GM23338 (cell line): ENCODE results near the gene ST8SIA6. TPM values are rescaled to one million over a fixed set of nuclear protein-coding genes. Genes with fewer than 3 reads are reported as not detected.

Experiments used
- ATAC-seq: fragments of 200-7000 bp; cut with Tn5 transposase; 3 replicates; pipeline ENCODE4 v1.9.1; 2020
- DNase-seq: peaks from one replicate; pipeline ENCODE4 v3.0.0-alpha.2; 2015; ENCODE audit warnings: low spot score
- H2AFZ ChIP-seq: fragments of 200-600 bp; sonication (generic); 2 replicates; pipeline ENCODE4 v1.8.0; 2016; ENCODE audit warnings: antibody characterized with exemption, mild to moderate bottlenecking, moderate library complexity
- H3F3A ChIP-seq: fragments of 200-600 bp; sonication (generic); replicated peaks from 2 replicates; pipeline ENCODE4 v1.8.0; 2017; ENCODE audit warnings: antibody characterized with exemption, mixed run types, low read depth
- H3K27ac ChIP-seq: fragments of 200-600 bp; sonication (generic); 2 replicates; pipeline ENCODE4 v1.6.1; 2016; ENCODE audit warnings: low read depth
- H3K27me3 ChIP-seq: fragments of 200-600 bp; sonication (generic); 2 replicates; pipeline ENCODE4 v1.8.0; 2016; ENCODE audit warnings: mild to moderate bottlenecking, mixed run types, moderate library complexity; ENCODE audit not compliant: insufficient read depth
- H3K36me3 ChIP-seq: fragments of 200-600 bp; sonication (generic); 2 replicates; pipeline ENCODE4 v1.8.0; 2016; ENCODE audit warnings: mild to moderate bottlenecking; ENCODE audit not compliant: insufficient read depth
- H3K4me1 ChIP-seq: fragments of 200-600 bp; sonication (generic); 2 replicates; pipeline ENCODE4 v1.8.0; 2016; ENCODE audit warnings: mild to moderate bottlenecking, moderate library complexity; ENCODE audit not compliant: insufficient read depth
- H3K4me2 ChIP-seq: fragments of 200-600 bp; sonication (generic); 2 replicates; pipeline ENCODE4 v1.7.1; 2017; ENCODE audit warnings: mixed run types
- H3K4me3 ChIP-seq: fragments of 200-600 bp; sonication (generic); 2 replicates; pipeline ENCODE4 v1.6.1; 2016; ENCODE audit warnings: mixed run types
- H3K79me2 ChIP-seq: fragments of 200-600 bp; sonication (generic); replicated peaks from 2 replicates; pipeline ENCODE4 v1.8.0; 2017; ENCODE audit warnings: mild to moderate bottlenecking; ENCODE audit not compliant: insufficient read depth
- H3K9me2 ChIP-seq: fragments of 200-600 bp; sonication (generic); 2 replicates; pipeline ENCODE4 v1.8.0; 2017; ENCODE audit not compliant: insufficient read depth
- H4K20me1 ChIP-seq: fragments of 200-600 bp; sonication (generic); replicated peaks from 2 replicates; pipeline ENCODE4 v1.8.0; 2017; ENCODE audit warnings: mild to moderate bottlenecking; ENCODE audit not compliant: insufficient read depth
- H3K27ac Mint-ChIP-seq: 2 replicates; pipeline ENCODE4 v1.8.0; 2020; ENCODE audit warnings: inconsistent platforms, mild to moderate bottlenecking, moderate library complexity, mixed read lengths
- H3K27me3 Mint-ChIP-seq: 3 replicates; pipeline ENCODE4 v1.8.0; 2022; ENCODE audit warnings: low read depth, mild to moderate bottlenecking, moderate library complexity, mixed read lengths, inconsistent platforms; ENCODE audit not compliant: insufficient read depth, poor library complexity
- H3K36me3 Mint-ChIP-seq: 3 replicates; pipeline ENCODE4 v1.8.0; 2021; ENCODE audit warnings: low read depth, mild to moderate bottlenecking, inconsistent platforms, moderate library complexity, mixed read lengths
- H3K4me1 Mint-ChIP-seq: 3 replicates; pipeline ENCODE4 v1.8.0; 2020; ENCODE audit warnings: mild to moderate bottlenecking, inconsistent platforms, mixed read lengths
- H3K4me3 Mint-ChIP-seq: 3 replicates; pipeline ENCODE4 v1.8.0; 2021; ENCODE audit warnings: moderate library complexity, mild to moderate bottlenecking, inconsistent platforms, mixed read lengths
- H3K9me3 Mint-ChIP-seq: 3 replicates; pipeline ENCODE4 v1.8.0; 2020; ENCODE audit warnings: moderate library complexity, mild to moderate bottlenecking, inconsistent platforms, mixed read lengths
- CREB1 ChIP-seq: fragments of 250-450 bp; sonication (Bioruptor Pico); IDR thresholded peaks from 2 replicates; pipeline ENCODE4 v1.5.0; 2020; ENCODE audit warnings: low read depth, mild to moderate bottlenecking, moderate library complexity
- EZH2phosphoT487 ChIP-seq: fragments of 200-600 bp; sonication (generic); IDR thresholded peaks from one replicate; pipeline ENCODE4 v1.8.1; 2018; ENCODE audit warnings: antibody characterized with exemption; ENCODE audit not compliant: unreplicated experiment
- JUNB ChIP-seq: IDR thresholded peaks from one replicate; pipeline ENCODE4 v1.6.1; 2016; ENCODE audit warnings: antibody characterized with exemption; ENCODE audit not compliant: unreplicated experiment
- NANOG ChIP-seq: IDR thresholded peaks from 2 replicates; pipeline ENCODE4 v1.6.1; 2016; ENCODE audit warnings: antibody characterized with exemption, borderline replicate concordance
- POLR2AphosphoS5 ChIP-seq: IDR thresholded peaks from 2 replicates; pipeline ENCODE4 v1.6.1; 2016; ENCODE audit warnings: antibody characterized with exemption, low read depth
- STAT1 ChIP-seq: IDR thresholded peaks from one replicate; pipeline ENCODE4 v1.6.1; 2016; ENCODE audit warnings: antibody characterized with exemption; ENCODE audit not compliant: unreplicated experiment
- ZNF114 ChIP-seq: fragments of 250-450 bp; sonication (Bioruptor Pico); IDR thresholded peaks from 2 replicates; pipeline ENCODE4 v1.5.0; 2020; ENCODE audit warnings: mild to moderate bottlenecking, moderate library complexity
- ZNF331 ChIP-seq: fragments of 250-450 bp; sonication (Bioruptor Pico); IDR thresholded peaks from 2 replicates; pipeline ENCODE4 v1.5.0; 2020; ENCODE audit warnings: low read depth, mild to moderate bottlenecking, moderate library complexity
- polyA plus RNA-seq: library from polyadenylated mRNA; unstranded; fragments of >200 nt; fragmentation: Nextera tagmentation; extraction: Ambion mirVana; gene quantifications from 2 replicates; pipeline ENCODE4 v1.2.1, GENCODE V29; 2016
- total RNA-seq: library from RNA; depleted of rRNA; stranded (reverse); fragments of >200 nt; shearing (Covaris generic); gene quantifications from 2 replicates; pipeline ENCODE4 v1.2.3, GENCODE V29; 2014
- TF ChIP-seq, protein P1 (sequence below): fragments of 250-450 bp; sonication (Bioruptor Pico); IDR thresholded peaks from 2 replicates; pipeline ENCODE4 v1.5.0; 2020; ENCODE audit warnings: mild to moderate bottlenecking, moderate library complexity
- TF ChIP-seq, protein P2 (sequence below): IDR thresholded peaks from one replicate; pipeline ENCODE4 v1.6.1; 2018; ENCODE audit warnings: antibody characterized with exemption; ENCODE audit not compliant: unreplicated experiment
- TF ChIP-seq, protein P3 (sequence below): IDR thresholded peaks from 2 replicates; pipeline ENCODE4 v1.6.1; 2016; ENCODE audit warnings: antibody characterized with exemption

The ST8SIA6 gene
- total and polyA plus RNA-seq, 2 experiments from 2014 or later: 1.6 to 2.3 TPM

DNA sequence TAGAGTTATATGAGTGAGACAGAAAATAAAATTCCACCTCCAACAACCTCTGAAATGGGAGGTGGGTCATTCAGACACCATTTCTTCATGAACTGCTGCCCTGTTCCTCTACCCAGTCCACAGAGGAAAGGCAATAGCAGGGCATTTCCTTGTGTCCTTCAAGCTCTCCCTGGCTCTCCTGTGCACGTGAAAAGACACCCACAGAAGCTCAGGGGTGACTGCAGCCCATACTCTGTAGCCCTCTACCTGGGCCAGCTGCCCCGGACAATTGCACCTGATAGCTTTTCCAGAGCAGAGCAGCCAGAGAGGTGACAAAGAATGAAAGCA lies 10.0 kb downstream of the ST8SIA6 start:
- Histone ChIP-seq H3F3A (no peaks in the 10 kb centered on the region), H3K9me2 (no peaks in the 10 kb centered on the region), H4K20me1 (no peaks in the 10 kb centered on the region), H3K4me2 (no peak overlapping the region), H3K27me3 (no peaks in the 10 kb centered on the region), H3K27ac (no peak overlapping the region), H3K36me3 (peaks cover 3% of the 10 kb centered on the region; the same call in 1 of the 2 replicates), H3K4me1 (peaks cover 7% of the 10 kb centered on the region; the same call in 1 of the 2 replicates), H3K4me3 (no peak overlapping the region), H2AFZ (no peak overlapping the region), H3K79me2 (no peaks in the 10 kb centered on the region)
- Mint-ChIP-seq H3K27me3 (no peaks in the 10 kb centered on the region), H3K4me3 (no peak overlapping the region), H3K9me3 (peaks cover 12% of the 10 kb centered on the region), H3K4me1 (peaks cover 13% of the 10 kb centered on the region; the same call in 2 of the 3 replicates), H3K36me3 (peaks cover 15% of the 10 kb centered on the region), H3K27ac (no peak overlapping the region)
- DNase-seq (no peak), ATAC-seq (no peak)
- TF ChIP-seq CREB1 (CRISPR knock-in tag) (no peak), POLR2AphosphoS5 (no peak), ZNF331 (no peak), EZH2phosphoT487 (no peak), JUNB (no peak), NANOG (no peak), STAT1 (no peak), ZNF114 (no peak)
- TF ChIP-seq, protein P1, sequence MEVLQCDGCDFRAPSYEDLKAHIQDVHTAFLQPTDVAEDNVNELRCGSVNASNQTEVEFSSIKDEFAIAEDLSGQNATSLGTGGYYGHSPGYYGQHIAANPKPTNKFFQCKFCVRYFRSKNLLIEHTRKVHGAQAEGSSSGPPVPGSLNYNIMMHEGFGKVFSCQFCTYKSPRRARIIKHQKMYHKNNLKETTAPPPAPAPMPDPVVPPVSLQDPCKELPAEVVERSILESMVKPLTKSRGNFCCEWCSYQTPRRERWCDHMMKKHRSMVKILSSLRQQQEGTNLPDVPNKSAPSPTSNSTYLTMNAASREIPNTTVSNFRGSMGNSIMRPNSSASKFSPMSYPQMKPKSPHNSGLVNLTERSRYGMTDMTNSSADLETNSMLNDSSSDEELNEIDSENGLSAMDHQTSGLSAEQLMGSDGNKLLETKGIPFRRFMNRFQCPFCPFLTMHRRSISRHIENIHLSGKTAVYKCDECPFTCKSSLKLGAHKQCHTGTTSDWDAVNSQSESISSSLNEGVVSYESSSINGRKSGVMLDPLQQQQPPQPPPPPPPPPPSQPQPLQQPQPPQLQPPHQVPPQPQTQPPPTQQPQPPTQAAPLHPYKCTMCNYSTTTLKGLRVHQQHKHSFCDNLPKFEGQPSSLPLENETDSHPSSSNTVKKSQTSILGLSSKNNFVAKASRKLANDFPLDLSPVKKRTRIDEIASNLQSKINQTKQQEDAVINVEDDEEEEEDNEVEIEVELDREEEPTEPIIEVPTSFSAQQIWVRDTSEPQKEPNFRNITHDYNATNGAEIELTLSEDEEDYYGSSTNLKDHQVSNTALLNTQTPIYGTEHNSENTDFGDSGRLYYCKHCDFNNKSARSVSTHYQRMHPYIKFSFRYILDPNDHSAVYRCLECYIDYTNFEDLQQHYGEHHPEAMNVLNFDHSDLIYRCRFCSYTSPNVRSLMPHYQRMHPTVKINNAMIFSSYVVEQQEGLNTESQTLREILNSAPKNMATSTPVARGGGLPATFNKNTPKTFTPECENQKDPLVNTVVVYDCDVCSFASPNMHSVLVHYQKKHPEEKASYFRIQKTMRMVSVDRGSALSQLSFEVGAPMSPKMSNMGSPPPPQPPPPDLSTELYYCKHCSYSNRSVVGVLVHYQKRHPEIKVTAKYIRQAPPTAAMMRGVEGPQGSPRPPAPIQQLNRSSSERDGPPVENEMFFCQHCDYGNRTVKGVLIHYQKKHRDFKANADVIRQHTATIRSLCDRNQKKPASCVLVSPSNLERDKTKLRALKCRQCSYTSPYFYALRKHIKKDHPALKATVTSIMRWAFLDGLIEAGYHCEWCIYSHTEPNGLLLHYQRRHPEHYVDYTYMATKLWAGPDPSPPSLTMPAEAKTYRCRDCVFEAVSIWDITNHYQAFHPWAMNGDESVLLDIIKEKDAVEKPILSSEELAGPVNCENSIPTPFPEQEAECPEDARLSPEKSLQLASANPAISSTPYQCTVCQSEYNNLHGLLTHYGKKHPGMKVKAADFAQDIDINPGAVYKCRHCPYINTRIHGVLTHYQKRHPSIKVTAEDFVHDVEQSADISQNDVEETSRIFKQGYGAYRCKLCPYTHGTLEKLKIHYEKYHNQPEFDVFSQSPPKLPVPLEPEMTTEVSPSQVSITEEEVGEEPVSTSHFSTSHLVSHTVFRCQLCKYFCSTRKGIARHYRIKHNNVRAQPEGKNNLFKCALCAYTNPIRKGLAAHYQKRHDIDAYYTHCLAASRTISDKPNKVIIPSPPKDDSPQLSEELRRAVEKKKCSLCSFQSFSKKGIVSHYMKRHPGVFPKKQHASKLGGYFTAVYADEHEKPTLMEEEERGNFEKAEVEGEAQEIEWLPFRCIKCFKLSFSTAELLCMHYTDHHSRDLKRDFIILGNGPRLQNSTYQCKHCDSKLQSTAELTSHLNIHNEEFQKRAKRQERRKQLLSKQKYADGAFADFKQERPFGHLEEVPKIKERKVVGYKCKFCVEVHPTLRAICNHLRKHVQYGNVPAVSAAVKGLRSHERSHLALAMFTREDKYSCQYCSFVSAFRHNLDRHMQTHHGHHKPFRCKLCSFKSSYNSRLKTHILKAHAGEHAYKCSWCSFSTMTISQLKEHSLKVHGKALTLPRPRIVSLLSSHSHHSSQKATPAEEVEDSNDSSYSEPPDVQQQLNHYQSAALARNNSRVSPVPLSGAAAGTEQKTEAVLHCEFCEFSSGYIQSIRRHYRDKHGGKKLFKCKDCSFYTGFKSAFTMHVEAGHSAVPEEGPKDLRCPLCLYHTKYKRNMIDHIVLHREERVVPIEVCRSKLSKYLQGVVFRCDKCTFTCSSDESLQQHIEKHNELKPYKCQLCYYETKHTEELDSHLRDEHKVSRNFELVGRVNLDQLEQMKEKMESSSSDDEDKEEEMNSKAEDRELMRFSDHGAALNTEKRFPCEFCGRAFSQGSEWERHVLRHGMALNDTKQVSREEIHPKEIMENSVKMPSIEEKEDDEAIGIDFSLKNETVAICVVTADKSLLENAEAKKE (CRISPR knock-in tag): no peak
- TF ChIP-seq, protein P2, sequence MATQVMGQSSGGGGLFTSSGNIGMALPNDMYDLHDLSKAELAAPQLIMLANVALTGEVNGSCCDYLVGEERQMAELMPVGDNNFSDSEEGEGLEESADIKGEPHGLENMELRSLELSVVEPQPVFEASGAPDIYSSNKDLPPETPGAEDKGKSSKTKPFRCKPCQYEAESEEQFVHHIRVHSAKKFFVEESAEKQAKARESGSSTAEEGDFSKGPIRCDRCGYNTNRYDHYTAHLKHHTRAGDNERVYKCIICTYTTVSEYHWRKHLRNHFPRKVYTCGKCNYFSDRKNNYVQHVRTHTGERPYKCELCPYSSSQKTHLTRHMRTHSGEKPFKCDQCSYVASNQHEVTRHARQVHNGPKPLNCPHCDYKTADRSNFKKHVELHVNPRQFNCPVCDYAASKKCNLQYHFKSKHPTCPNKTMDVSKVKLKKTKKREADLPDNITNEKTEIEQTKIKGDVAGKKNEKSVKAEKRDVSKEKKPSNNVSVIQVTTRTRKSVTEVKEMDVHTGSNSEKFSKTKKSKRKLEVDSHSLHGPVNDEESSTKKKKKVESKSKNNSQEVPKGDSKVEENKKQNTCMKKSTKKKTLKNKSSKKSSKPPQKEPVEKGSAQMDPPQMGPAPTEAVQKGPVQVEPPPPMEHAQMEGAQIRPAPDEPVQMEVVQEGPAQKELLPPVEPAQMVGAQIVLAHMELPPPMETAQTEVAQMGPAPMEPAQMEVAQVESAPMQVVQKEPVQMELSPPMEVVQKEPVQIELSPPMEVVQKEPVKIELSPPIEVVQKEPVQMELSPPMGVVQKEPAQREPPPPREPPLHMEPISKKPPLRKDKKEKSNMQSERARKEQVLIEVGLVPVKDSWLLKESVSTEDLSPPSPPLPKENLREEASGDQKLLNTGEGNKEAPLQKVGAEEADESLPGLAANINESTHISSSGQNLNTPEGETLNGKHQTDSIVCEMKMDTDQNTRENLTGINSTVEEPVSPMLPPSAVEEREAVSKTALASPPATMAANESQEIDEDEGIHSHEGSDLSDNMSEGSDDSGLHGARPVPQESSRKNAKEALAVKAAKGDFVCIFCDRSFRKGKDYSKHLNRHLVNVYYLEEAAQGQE: no peak
- TF ChIP-seq, protein P3, sequence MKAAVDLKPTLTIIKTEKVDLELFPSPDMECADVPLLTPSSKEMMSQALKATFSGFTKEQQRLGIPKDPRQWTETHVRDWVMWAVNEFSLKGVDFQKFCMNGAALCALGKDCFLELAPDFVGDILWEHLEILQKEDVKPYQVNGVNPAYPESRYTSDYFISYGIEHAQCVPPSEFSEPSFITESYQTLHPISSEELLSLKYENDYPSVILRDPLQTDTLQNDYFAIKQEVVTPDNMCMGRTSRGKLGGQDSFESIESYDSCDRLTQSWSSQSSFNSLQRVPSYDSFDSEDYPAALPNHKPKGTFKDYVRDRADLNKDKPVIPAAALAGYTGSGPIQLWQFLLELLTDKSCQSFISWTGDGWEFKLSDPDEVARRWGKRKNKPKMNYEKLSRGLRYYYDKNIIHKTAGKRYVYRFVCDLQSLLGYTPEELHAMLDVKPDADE: no peak
